ENCODE results near the gene NRBP1.
A peak's percentile ranks its signal among the peaks of the same experiment; 100 is the strongest.

DNA sequence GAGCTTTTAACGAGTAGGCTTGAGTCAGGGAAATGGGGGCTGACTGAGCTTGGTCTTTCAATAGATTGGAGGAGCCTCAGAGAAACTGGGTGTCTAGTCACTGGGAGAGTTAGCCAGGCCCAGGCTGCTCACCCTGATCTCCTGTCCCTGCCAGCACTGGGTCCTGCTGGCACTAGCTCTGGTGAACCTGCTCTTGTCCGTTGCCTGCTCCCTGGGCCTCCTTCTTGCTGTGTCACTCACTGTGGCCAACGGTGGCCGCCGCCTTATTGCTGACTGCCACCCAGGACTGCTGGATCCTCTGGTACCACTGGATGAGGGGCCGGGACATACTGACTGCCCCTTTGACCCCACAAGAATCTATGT, 14.5 kb downstream of the NRBP1 start:
- peak; percentile 29; the same call in 1 of the 2 replicates for TF ChIP-seq POLR2AphosphoS5 (IDR thresholded peaks at IDR 0.05; ENCODE audit: low read depth, low read length)
- 0 out of 2 replicates have a peak, but pooled peaks have one; percentile 16 for TF ChIP-seq POLR2A (IDR thresholded peaks at IDR 0.05; ENCODE audit: low read depth, low read length)
- no peak for TF ChIP-seq TAF1 (IDR thresholded peaks at IDR 0.05; ENCODE audit: borderline replicate concordance, low read depth, low read length)

All from GM12892 (cell line).